ENCODE results near the gene IKZF2. TPM values are rescaled to one million over a fixed set of nuclear protein-coding genes. Genes with fewer than 3 reads are reported as not detected.
"Not testable (repeated sequence)": the region's sequence is repeated elsewhere in the genome, so short reads cannot be mapped to it uniquely, and the experiment has no call there.

Gene IKZF2
- polyA plus RNA-seq, 4 donors: 7.6 to 13.0 (median 8.4) TPM

DNA sequence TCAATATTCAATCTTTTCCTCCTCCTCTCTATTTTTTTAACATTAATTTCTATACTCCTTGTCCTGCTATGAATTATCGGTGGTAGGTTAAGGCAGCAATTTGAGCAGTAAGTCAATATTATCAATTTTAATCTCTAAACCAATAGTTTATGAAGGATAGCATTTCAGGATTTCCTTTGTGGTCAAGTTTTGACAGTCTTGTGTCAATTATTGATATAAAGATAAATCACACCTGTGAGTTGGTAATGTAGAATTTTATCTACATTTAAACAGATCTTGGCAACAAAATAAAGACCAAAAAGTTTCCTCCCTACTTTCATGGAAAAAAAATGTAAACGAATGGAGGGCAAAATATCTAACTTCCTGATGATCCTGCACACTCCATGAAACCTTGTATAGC is 87.3 kb downstream of the IKZF2 start:
- no peak for DNase-seq (ENCODE audit: low read depth in 4 of 4, low spot score in 3 of 4)

DNA sequence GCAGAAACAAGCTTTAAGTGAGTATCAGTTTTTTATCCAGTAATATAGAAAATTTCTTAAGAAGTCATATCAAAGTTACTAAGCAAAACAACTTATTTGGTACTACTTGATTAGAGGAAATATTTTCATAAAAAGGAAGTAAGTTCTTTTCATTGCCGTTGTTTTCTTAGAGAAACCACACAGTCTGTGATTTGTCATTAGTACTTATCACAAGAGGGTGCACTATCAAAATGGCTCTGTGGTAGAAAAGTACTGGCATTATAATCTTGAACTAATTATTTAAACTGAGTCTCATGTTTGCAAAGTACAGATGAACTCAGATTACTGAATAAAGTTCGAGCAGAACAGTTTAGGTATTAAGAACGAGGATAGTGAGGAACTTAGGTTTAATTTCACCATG is 93.4 kb downstream of the IKZF2 start:
- no peak for DNase-seq (ENCODE audit: low read depth in 4 of 4, low spot score in 3 of 4)

DNA sequence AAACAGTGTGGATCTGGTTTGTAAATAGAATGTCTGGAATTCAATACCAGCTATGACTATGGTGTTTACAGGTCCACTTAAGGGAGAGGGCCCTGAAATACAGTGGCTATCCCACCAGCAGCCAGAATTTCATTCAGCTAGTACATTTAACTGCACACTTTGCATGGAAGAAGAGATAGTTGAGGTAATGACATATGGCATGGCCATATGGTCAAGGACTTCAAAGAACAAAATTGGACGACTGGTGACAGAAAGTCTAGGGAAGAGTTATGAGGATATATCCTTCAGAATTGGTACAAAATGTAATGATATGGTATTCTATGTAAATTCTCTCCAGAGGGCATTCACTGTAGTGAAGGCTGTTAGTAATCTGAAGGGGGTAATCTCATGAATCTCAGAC is 105.0 kb downstream of the IKZF2 start:
- no peak for DNase-seq (ENCODE audit: low read depth in 4 of 4, low spot score in 3 of 4)

DNA sequence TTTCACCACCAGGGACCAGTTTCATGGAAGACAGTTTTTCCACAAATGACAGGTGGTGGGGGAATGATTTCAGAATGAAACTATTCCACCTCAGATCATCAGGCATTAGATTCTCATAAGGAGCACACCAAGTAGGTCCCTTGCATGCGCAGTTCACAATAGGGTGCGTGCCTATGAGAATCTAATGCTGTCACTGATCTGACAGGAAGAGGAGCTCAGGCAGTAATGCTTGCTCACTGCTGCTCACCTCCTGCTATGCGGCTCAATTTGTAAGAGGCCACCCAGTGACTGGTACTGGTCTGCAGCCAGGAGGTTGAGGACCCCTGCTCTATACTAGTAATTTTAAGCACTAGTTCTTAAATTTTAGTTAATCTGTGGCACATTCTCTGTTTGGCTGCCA is 107.8 kb downstream of the IKZF2 start:
- DNase-seq (ENCODE audit: low read depth in 4 of 4, low spot score in 3 of 4): no peak

DNA sequence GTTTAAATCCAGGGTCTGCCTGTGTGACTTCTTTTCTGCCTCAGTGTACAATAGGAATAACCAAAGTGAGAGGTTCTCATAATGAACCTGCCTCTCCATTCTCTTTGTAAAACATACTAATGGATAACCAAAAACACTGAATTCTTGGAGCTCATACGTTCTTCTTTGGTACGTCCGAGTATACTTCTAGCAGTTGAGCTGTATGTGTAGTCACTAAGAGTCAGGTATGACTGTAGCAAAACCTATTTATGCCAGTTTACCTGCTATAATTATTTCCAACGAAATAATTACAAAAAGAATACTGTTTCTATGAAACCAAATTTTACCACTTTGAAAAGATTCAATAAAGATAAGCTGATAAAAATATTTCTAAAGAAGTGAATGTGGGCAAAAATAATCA is 109.2 kb downstream of the IKZF2 start:
- no peak for DNase-seq (ENCODE audit: low read depth in 4 of 4, low spot score in 3 of 4)

DNA sequence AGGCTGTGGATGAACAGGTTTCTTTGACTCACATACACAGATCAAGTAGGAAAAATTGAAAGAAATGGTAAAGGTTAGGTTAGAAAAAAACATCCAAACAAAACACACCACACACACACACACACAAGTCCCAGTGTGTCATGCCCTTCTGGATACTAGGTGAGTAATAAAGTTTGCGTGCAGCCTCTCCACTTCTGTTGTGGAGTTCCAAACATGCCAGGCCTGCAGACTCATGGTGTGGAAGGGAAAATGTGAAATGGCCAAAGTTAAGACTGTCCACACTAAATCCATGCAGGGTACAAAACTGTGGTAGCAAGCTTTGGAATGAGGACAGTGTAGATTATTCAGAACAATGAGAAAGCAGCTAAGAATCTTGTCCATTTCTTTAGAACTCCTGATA is 114.6 kb downstream of the IKZF2 start:
- no peak for DNase-seq (ENCODE audit: low read depth in 4 of 4, low spot score in 3 of 4)

DNA sequence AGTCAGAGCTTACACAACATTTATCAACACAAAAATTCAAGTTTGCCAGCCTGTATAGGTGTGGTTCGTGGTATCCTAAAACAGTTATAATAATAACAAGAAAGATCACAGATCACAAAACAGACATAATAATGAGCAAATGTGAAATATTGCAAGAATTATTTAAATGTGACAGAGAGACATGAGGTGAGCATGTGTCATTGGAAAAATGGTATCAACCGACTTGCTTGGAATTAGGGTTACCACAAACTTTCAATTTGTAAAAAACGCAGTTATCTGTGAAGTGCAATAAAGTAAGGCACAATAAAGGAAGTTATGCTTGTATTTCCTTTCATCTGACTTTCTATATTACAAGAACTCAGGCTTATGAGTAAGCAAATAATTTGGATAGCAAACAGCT is 116.8 kb downstream of the IKZF2 start:
- no peak for DNase-seq (ENCODE audit: low read depth in 4 of 4, low spot score in 3 of 4)

DNA sequence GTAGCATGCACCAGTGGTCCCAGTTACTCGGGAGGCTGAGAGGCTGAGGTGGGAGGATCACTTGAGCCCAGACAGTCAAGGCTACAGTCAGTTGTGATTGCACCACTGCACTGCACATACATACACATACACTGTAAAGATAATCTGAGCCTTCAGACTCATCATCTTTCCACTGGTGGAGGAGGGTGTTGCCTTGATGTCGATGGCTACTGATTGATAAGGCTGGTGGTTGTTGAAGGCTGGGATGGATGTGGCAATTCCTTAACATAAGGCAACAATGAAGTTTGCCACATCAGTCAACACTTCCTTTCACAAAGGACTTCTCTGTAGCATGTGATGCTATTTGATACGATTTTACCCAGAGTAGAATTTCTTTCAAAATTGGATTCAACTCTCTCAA is 118.8 kb downstream of the IKZF2 start:
- DNase-seq (ENCODE audit: low read depth in 4 of 4, low spot score in 3 of 4): no peak

DNA sequence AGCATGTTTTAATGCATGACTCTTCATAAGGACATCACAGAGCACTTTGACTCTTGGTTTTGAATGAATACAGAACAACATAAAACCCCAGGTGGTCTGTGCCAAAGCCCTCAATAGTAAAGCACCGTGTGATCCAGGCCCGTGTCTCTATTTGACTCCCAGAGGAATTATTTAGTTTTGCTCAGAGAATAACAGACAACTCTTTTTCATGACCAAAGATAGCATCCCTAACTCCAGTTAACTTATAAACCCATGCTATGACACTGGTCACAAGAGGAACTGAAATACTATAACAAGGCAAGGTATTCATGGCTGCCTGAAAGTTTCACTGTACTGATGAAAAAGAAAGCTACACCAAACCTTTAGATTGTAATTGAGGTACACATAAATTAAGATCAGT is 128.4 kb downstream of the IKZF2 start:
- no peak for DNase-seq (ENCODE audit: low read depth in 4 of 4, low spot score in 3 of 4)

DNA sequence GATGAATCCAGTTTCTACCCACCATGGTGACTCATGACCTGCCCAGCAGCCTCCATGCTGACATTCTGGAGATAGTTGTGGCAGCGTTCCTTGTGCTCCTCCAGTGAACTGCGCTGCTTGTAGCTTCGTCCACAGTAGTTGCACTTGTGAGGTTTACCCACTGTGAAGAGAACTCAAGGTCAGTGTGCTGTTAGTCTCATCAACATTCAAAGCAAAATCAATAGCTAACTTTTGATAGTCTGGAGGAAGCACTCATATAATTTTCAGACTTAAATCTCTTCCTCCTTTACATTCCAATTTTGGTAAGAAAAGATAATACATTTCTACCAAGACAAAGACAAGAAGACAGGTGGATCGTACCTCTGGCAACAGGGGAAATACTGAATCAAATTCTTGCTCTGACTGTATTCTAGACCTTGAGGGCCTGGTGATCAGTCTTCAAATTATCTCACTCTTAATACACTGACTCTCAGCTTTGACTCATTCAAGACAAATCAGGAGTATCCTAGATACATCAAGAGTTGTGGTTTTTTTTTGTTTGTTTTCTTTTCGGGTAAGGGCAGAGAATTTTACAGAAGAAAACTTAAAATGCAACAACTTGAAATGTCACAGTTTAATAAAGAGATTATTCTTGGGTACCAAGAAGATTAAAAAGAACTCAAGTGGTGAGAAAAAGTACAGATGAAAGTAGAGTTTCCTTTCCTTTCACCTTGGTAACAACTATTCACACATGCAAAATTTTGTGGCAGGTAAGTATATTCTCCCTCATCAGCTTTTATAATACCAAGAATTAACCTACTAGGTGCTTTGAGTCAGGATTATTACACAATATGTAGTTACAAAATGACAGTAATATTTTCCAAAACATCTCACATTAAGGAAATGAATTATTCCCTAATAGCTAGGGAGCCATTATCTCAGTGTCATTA is 129.2 kb downstream of the IKZF2 start:
- no peak for DNase-seq (ENCODE audit: low read depth in 4 of 4, low spot score in 3 of 4)

DNA sequence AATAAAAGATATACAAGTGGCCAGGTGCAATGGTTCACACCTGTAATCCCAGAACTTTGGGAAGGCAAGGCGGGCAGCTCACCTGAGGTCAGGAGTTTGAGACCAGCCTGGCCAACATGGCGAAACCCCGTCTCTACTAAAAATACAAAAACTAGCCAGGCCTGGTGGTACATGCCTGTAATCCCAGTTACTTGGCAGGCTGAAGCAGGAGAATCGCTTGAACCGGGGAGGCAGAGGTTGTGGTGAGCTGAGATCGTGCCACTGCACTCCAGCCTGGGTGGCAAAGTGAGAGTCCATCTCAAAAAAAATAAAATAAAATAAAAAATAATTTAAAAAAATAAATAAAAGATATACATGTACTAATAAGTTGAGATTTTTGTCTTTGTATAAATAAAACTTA is 130.5 kb downstream of the IKZF2 start:
- not testable (repeated sequence) for DNase-seq (ENCODE audit: low read depth in 4 of 4, low spot score in 3 of 4)

DNA sequence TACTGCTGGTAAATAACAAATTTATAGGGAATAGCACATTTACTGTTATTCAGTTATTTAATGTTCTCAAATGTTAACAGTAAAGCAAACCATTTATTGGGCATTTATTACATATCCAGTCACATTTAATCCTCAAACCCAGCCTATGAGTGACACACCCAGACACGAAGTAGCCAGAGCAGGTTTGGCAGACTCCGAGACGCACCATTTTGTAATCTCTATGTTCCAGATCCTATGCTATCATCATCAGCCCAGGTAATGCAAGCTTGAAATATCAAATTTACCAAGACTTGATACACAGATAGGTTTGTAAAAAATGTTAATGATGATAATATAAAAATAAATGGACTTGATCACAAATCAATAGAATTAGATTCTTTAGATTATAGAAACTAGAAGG is 131.1 kb downstream of the IKZF2 start:
- no peak for DNase-seq (ENCODE audit: low read depth in 4 of 4, low spot score in 3 of 4)

DNA sequence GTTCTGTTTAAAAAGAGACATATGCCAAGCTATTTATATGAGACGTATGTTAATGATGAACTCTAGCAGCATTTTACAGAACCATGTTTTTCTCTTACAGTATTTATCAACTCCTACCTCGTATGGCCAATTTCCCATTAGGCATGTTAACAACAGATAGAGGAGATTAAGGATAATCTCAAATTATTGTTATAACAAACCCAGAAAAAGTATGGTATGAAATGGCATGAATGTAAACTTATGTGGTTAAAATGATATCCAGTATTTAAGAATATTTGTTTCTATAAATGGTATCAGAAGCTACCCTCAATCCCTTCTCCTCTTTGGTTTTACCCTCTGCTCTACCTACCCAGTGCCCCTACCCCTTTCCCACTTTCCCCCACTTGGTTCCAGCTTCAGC is 132.0 kb downstream of the IKZF2 start:
- no peak for DNase-seq (ENCODE audit: low read depth in 4 of 4, low spot score in 3 of 4)

DNA sequence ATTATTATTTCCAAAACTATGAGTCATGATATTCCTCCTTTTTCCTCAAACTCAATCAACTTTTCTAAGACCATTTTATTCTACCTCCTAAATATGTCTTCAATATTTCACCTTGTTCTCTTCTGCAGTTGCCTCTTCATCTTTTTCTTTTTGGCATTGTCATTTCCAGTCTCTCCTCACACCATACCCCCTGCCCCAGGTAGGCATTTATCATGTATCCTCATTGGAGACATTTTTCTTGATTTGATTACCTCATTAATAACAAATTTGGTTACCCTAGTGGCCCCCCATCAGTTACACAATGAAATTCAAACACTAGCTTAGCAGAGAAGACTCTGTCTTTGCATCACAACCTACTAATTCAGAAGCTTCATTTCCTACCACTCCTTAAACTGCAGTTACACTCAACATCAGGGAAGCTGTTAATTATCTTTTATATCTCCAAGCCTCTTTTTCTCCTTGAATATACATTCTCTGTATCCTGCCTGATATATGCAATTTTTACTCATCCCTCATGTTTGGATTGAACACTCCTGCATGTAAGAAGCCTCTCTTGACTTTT is 133.0 kb downstream of the IKZF2 start:
- DNase-seq (ENCODE audit: low read depth in 4 of 4, low spot score in 3 of 4): no peak

DNA sequence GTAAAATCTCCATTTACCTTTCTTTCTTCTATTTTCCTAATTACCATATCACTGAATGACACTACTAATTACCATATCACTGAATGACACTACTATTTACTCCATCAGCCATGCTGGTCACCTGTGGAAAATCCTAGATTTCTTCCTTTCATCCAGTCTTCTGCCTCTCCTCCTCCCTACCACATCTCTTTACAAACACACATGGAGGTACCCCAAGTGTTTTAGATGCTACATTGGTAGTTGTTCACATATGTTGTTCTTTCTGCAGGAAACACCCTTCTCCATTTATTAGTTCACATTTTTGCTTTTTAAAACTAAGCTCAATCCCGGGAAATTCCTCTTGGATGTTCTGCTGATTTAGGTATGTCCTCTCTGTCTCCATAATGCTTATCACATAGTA is 134.0 kb downstream of the IKZF2 start:
- DNase-seq (ENCODE audit: low read depth in 4 of 4, low spot score in 3 of 4): no peak

DNA sequence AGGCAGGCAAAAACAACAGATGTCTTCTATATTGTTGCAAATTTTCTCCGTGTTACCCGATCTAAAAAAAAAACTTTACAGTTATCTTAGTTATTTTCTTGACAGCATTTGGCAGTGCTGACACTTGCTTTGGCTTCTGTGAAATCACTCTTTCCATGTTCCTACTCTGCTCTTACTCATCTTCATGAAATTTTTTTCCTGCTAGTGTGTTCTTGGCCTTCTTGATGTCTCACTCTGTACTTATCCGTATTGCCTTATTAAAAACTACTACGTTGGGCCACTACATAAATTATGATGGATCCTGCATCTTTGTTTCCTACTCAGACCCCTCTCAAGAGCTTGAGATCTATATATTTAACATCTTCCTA is 134.4 kb downstream of the IKZF2 start:
- no peak for DNase-seq (ENCODE audit: low read depth in 4 of 4, low spot score in 3 of 4)

DNA sequence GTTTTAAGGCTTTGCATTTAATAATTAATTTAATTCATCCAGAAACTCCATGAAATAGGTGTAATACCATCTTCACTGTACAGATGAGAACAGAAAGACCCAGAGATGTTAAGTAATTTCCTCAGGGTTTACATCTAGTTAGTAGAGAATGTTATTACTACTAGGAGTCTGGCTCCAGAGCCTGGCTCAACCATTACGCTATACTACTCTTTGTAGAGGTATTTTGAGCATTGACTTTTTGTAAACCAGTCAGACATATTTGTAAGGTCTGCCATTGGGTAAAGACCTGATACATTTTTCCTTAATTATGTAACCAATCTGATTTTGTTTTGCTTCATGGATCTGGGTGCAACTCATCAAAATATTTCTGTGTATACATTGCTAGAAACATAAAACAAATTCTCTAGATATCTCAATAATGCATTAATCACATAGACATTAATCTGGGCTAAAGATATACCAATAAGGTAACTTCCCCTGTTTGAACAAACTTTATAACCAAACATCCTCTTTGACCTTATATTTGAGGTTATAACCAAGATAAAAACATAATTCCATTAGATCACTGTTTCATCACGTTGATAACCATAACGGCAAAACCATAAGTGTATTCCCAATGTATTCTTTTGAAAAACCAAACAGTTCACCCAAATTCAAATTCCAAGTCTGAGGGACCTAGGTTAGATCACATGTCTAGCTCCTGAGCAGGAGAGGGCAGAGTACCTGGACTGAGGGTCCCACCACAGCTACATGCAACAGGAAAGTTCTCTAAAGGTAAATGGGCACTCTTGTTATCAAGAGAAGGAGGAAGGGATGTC is 135.0 kb downstream of the IKZF2 start:
- no peak for DNase-seq (ENCODE audit: low read depth in 4 of 4, low spot score in 3 of 4)

DNA sequence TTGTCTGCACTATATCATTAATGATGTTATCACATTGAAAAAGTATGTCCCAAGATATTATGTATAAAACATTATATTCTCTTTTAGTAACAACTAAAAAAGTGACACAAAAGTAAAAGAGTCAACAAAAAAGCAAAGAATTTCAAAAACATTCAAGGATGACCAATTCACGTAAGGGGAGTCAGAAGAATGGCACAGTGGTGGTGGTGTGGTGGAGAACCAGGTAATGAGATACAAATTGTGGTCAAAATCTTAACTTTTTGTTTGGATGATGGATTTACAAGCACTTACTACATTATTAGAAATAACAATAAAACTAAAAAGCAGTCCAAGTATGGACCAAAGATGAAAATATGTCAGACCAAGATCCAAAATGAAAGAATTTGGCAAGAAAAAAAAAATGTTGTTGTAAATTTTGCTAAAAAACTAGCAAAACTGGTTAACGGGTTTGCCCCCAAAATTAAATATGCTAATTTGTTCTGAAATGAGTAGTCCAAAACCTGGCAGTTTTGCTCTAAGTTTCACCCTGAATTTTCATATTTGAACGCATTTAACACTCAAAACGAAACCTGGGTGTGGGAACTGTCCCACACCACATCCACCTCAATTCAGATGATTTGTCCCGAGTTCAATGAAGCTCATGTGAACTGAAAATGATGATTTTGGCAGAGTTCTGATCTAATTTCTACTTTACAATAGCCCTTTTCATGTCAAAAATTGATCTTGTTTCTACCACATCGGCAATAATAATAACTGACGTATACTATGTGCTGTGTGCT is 135.8 kb downstream of the IKZF2 start:
- no peak for DNase-seq (ENCODE audit: low read depth in 4 of 4, low spot score in 3 of 4)

DNA sequence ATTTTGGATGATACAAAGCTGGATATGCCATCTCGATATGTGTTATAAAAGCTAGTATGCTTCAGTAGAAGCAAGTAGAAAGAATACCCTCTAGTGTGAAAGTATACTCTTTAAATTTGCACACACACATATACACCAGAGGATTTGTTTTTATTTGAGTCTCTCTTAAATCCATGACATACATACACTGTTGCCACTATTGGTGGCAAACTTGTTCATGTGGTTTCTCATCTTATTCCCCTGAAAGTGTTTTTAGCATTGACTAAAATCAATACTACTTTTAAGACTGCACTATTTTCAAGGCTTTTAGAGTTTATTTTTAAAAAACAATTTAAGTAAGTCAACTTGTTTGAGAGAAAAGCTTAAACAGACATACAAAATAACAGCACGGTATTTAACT is 137.4 kb downstream of the IKZF2 start:
- no peak for DNase-seq (ENCODE audit: low read depth in 4 of 4, low spot score in 3 of 4)

DNA sequence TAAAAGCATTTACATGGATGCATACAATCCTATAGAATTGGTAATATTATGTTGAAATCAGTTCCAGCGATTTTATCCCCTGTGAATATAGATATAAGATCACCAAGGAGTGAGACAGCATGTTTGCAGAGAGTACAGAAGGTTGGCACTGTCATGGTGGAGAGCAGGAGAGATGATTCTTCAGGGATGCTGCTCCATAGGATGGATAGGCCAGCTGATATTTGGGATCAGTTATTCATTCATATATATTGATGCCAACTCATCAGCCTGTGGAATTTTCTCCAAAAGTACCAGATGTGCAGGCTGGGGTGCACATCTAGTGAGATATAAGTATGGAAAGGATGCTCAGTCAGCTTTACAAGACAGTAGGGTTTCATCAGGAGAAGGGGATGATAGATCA is 139.9 kb downstream of the IKZF2 start:
- DNase-seq (ENCODE audit: low read depth in 4 of 4, low spot score in 3 of 4): no peak

All from right renal pelvis (tissue), 4 donors.